ENCODE measurements around the gene CLDN6.

The CLDN6 gene

GRCh38 chr16:2985462-2985861, 32.5 kb downstream of the CLDN6 start:
- no peak for TF ChIP-seq CTCF (IDR thresholded peaks at IDR 0.05; ENCODE audit: borderline replicate concordance, insufficient read depth, low read depth, low read length)

DNA sequence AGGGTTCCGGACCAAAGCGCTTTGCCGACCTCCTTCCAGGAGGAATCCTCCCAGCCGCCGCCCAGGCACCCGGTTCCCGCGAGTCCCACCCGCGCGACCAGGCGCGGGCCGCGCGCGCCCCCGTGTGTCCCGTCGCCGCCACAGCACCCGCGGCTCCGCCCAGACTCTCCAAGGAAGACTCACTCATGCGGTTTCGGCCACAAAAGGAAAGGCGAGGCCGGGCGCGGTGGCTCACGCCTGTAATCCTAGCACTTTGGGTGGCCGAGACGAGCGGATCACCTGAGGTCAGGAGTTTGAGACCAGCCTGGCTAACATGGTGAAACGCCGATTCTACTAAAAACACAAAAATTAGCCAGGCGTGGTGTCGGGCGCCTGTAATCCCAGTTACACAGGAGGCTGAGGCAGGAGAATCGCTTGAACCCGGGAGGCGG, 34.3 kb downstream of the CLDN6 start:
- peak overlapping the region; percentile 38 for H3K4me3 ChIP-seq (ENCODE audit: low read depth, low read length)
- TF ChIP-seq CTCF (IDR thresholded peaks at IDR 0.05; ENCODE audit: borderline replicate concordance, insufficient read depth, low read depth, low read length): peak; percentile 96

More at GRCh38 chr16:2985462-2985861, 32.5 kb downstream of the CLDN6 start:
- no peak overlapping the region for H3K4me3 ChIP-seq (ENCODE audit: low read depth, low read length)

DNA sequence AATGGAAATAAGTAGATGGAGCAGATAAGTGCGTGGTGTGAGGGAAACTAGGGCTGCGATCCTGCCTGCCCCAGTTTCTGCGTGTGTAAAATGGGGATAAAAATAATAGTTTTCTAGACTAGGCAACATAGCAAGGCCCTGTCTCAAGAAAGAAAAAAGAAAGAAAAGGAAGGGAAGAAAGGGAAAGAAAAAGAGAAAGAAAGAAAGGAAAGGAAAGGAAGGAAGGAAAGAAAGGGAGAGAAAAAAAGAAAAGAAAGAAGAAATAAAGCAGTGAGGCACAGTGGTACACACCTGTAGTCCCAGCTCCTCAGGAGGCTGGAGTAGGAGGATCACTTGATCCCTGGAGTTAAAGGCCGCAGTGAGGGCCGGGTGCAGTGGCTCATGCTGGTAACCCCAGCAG, 35.6 kb downstream of the CLDN6 start:
- TF ChIP-seq CTCF (IDR thresholded peaks at IDR 0.05; ENCODE audit: borderline replicate concordance, insufficient read depth, low read depth, low read length): no peak
- H3K4me3 ChIP-seq (ENCODE audit: low read depth, low read length): no peak overlapping the region

GRCh38 chr16:2981899-2982250, 36.1 kb downstream of the CLDN6 start:
- H3K4me3 ChIP-seq (ENCODE audit: low read depth, low read length): no peak overlapping the region
- no peak for TF ChIP-seq CTCF (IDR thresholded peaks at IDR 0.05; ENCODE audit: borderline replicate concordance, insufficient read depth, low read depth, low read length)

DNA sequence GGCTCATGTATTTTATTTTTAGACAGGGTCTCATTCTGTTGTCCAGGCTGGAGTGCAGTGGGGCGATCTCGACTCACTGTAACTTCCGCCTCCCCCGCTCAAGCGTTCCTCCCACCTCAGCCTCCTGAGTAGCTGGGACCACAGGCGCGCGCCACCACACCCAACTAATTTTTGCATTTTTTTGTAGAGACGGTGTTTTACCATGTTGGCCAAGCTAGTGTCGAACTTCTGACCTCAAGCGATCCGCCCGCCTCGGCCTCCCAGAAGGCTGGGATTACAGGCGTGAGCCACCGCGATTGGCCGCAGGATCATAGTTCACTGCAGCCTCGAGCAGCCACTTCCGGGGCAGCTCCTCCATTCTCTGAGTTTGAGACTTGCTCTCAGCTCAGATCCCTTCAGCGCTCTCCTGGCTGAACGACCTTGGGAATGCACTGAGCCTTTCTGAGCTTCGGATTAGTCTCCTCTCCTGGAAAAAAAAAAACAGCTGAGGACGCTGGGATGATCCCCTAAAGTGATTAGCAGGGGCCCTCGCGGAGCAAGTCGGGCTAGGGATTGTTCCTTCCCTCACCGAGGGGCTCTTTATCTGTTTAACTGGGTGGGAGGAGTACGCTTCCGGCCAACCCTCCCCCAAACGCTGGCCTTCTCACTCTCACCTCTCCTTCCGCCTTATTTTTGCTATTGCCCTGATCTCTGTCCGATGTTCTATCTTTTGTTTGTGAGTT, 36.6 kb downstream of the CLDN6 start:
- TF ChIP-seq CTCF (IDR thresholded peaks at IDR 0.05; ENCODE audit: borderline replicate concordance, insufficient read depth, low read depth, low read length): no peak
- H3K4me3 ChIP-seq (ENCODE audit: low read depth, low read length): peak overlapping the region; percentile 93

GRCh38 chr16:2980227-2981176, 37.5 kb downstream of the CLDN6 start, which contains the start of gene PKMYT1:
TSS of gene PKMYT1 (minus strand) at chr16:2980446. CDS start at chr16:2979657, 789 bp downstream.
- peak within 1 kb of the TSS; percentile 93 for H3K4me3 ChIP-seq (ENCODE audit: low read depth, low read length)
- TF ChIP-seq CTCF (IDR thresholded peaks at IDR 0.05; ENCODE audit: borderline replicate concordance, insufficient read depth, low read depth, low read length): no peak
